ENCODE results near the gene SMARCAL1. TPM values are rescaled to one million over a fixed set of nuclear protein-coding genes. Genes with fewer than 3 reads are reported as not detected.

Gene SMARCAL1
- total RNA-seq, 1 experiment from 2014 or later = 25.4 TPM

- Mint-ChIP-seq H3K36me3 (ENCODE audit: insufficient read depth, unreplicated experiment) (peaks cover 4% of the 10 kb centered on the region), H3K4me1 (ENCODE audit: low read depth, unreplicated experiment) (peaks cover 9% of the 10 kb centered on the region), H3K9me3 (ENCODE audit: low read depth, unreplicated experiment) (no peaks in the 10 kb centered on the region), H3K27ac (ENCODE audit: unreplicated experiment) (no peak overlapping the region), H3K27me3 (ENCODE audit: unreplicated experiment) (no peaks in the 10 kb centered on the region), H3K4me3 (ENCODE audit: low read depth, unreplicated experiment) (no peak overlapping the region)
- BruUV-seq (replicated peaks) = no TSS peak
- intact Hi-C loops (cut with micrococcal nuclease; ENCODE audit: unreplicated experiment) = no loop called here
- TF ChIP-seq, protein P1, sequence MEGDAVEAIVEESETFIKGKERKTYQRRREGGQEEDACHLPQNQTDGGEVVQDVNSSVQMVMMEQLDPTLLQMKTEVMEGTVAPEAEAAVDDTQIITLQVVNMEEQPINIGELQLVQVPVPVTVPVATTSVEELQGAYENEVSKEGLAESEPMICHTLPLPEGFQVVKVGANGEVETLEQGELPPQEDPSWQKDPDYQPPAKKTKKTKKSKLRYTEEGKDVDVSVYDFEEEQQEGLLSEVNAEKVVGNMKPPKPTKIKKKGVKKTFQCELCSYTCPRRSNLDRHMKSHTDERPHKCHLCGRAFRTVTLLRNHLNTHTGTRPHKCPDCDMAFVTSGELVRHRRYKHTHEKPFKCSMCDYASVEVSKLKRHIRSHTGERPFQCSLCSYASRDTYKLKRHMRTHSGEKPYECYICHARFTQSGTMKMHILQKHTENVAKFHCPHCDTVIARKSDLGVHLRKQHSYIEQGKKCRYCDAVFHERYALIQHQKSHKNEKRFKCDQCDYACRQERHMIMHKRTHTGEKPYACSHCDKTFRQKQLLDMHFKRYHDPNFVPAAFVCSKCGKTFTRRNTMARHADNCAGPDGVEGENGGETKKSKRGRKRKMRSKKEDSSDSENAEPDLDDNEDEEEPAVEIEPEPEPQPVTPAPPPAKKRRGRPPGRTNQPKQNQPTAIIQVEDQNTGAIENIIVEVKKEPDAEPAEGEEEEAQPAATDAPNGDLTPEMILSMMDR (IDR thresholded peaks at IDR 0.05; ENCODE audit: unreplicated experiment) = no peak
- CTCF ChIA-PET = no interaction called here
- DNase-seq = no peak
Measured at GRCh38 chr2:216485237-216485636, 73.0 kb downstream of the SMARCAL1 start.

- Mint-ChIP-seq H3K27ac (ENCODE audit: unreplicated experiment) (no peak overlapping the region), H3K9me3 (ENCODE audit: low read depth, unreplicated experiment) (no peaks in the 10 kb centered on the region), H3K4me1 (ENCODE audit: low read depth, unreplicated experiment) (peaks cover 10% of the 10 kb centered on the region), H3K4me3 (ENCODE audit: low read depth, unreplicated experiment) (no peak overlapping the region), H3K36me3 (ENCODE audit: insufficient read depth, unreplicated experiment) (peaks cover 1% of the 10 kb centered on the region), H3K27me3 (ENCODE audit: unreplicated experiment) (no peaks in the 10 kb centered on the region)
- CTCF ChIA-PET = no interaction called here
- TF ChIP-seq, protein P1 (IDR thresholded peaks at IDR 0.05; ENCODE audit: unreplicated experiment) = no peak
- DNase-seq = no peak
- no TSS peak for BruUV-seq (replicated peaks)
- intact Hi-C loops (cut with micrococcal nuclease; ENCODE audit: unreplicated experiment) = no loop called here
Measured at GRCh38 chr2:216485745-216486144, 73.5 kb downstream of the SMARCAL1 start.

- no peaks in the 10 kb centered on the region for H3K36me3 Mint-ChIP-seq (ENCODE audit: insufficient read depth, unreplicated experiment)
- peaks cover 10% of the 10 kb centered on the region for H3K4me1 Mint-ChIP-seq (ENCODE audit: low read depth, unreplicated experiment)
- no peaks in the 10 kb centered on the region for H3K27me3 Mint-ChIP-seq (ENCODE audit: unreplicated experiment)
- no peak for DNase-seq
- no peak overlapping the region for H3K4me3 Mint-ChIP-seq (ENCODE audit: low read depth, unreplicated experiment)
- intact Hi-C loops (cut with micrococcal nuclease; ENCODE audit: unreplicated experiment) = no loop called here
- no peak overlapping the region for H3K27ac Mint-ChIP-seq (ENCODE audit: unreplicated experiment)
- TF ChIP-seq, protein P1 (IDR thresholded peaks at IDR 0.05; ENCODE audit: unreplicated experiment) = no peak
- BruUV-seq (replicated peaks) = no TSS peak
- CTCF ChIA-PET = no interaction called here
- H3K9me3 Mint-ChIP-seq (ENCODE audit: low read depth, unreplicated experiment) = no peaks in the 10 kb centered on the region
Measured at GRCh38 chr2:216486271-216486670, 74.0 kb downstream of the SMARCAL1 start.

GRCh38 chr2:216486708-216487107, 74.4 kb downstream of the SMARCAL1 start:
- intact Hi-C loops (cut with micrococcal nuclease; ENCODE audit: unreplicated experiment) = no loop called here
- no peaks in the 10 kb centered on the region for H3K9me3 Mint-ChIP-seq (ENCODE audit: low read depth, unreplicated experiment)
- DNase-seq = no peak
- BruUV-seq (replicated peaks) = no TSS peak
- peaks cover 10% of the 10 kb centered on the region for H3K4me1 Mint-ChIP-seq (ENCODE audit: low read depth, unreplicated experiment)
- no peak overlapping the region for H3K27ac Mint-ChIP-seq (ENCODE audit: unreplicated experiment)
- CTCF ChIA-PET = no interaction called here
- no peaks in the 10 kb centered on the region for H3K36me3 Mint-ChIP-seq (ENCODE audit: insufficient read depth, unreplicated experiment)
- TF ChIP-seq, protein P1 (IDR thresholded peaks at IDR 0.05; ENCODE audit: unreplicated experiment) = no peak
- no peaks in the 10 kb centered on the region for H3K27me3 Mint-ChIP-seq (ENCODE audit: unreplicated experiment)
- H3K4me3 Mint-ChIP-seq (ENCODE audit: low read depth, unreplicated experiment) = no peak overlapping the region

All from Calu3 (cell line).